Measurements from ENCODE around the gene SHROOM1.

DNA sequence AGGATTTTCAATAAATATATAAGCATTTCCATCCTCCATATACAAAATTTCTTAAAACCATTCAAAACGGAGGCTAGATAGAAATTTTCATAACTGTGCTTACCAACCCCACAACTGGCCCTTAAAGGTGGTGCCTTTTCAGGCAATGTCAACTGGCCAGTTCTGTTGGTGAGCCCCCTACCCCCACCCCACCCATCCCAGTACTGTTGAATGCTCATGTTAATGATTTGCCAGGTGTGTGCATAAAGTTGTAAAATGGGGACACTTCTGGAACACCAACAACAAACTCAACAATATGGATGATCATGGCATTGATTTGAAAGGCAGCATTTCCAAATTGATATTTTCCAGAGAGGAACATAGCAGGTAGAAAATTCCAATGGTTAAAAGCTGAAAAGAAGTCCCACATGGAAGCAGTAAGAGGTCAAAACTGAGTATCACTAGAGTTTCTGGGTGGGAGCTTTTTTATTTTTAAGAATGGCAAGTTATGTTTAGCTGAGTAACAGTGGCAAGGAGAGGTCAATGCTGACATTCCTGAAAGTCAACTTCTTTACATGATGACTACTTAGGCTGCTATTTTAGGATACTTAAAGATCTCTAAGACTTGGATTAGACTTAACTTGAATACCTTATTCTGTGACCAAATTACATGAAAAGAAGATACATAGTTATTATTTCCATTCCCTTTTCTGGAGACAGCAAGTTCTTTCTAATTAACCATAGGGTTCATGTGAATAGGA, 45.7 kb upstream of the SHROOM1 start:
- no peak for TF ChIP-seq POLR2A (IDR thresholded peaks at IDR 0.05)
- TF ChIP-seq, protein P1, sequence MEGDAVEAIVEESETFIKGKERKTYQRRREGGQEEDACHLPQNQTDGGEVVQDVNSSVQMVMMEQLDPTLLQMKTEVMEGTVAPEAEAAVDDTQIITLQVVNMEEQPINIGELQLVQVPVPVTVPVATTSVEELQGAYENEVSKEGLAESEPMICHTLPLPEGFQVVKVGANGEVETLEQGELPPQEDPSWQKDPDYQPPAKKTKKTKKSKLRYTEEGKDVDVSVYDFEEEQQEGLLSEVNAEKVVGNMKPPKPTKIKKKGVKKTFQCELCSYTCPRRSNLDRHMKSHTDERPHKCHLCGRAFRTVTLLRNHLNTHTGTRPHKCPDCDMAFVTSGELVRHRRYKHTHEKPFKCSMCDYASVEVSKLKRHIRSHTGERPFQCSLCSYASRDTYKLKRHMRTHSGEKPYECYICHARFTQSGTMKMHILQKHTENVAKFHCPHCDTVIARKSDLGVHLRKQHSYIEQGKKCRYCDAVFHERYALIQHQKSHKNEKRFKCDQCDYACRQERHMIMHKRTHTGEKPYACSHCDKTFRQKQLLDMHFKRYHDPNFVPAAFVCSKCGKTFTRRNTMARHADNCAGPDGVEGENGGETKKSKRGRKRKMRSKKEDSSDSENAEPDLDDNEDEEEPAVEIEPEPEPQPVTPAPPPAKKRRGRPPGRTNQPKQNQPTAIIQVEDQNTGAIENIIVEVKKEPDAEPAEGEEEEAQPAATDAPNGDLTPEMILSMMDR (IDR thresholded peaks at IDR 0.05 in 8 of 11, conservative IDR thresholded peaks at IDR 0.05 in 3 of 11) = no peak
